Measurements from ENCODE around the gene DMRTC2. TPM values are rescaled to one million over a fixed set of nuclear protein-coding genes. Genes with fewer than 3 reads are reported as not detected.
A peak's percentile ranks its signal among the peaks of the same experiment; 100 is the strongest.

DMRTC2 gene
- polyA plus RNA-seq, 3 donors: not detected

- DNase-seq (ENCODE audit: low read depth in 3 of 3, low spot score in 2 of 3): no peak
Measured at GRCh38 chr19:41845051-41845590, 279 bp downstream of the DMRTC2 start.

DNA sequence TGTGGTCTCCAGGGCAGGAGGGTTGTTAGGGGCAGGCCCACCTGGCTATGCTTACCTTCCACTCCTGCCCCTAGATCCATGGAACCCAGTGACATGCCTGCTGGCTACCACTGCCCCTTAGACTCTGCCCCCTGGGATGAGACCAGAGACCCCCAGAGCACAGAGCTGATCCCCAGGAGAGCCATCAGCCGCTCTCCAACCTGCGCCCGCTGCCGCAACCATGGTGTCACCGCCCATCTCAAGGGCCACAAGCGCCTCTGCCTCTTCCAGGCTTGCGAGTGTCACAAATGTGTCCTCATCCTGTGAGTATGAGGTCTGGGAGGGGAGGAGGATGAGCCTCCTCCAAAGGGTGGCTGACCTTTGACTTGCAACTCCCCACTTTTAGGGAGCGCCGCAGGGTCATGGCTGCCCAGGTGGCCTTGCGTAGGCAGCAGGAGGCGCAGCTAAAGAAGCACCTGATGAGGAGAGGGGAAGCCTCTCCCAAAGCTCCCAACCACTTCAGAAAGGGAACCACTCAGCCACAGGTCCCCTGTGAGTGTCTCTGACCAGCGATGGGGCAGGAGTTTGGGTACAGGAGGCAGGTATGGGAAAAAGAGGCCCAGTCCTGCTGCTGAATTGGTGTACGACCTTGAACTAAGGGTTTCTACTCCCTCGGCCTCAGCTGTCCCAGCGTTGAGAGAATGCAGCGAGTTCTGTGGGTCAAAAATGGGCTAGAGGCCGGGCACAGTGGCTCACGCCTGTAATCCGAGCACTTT is 2.7 kb downstream of the DMRTC2 start:
- no peak for DNase-seq (ENCODE audit: low read depth in 3 of 3, low spot score in 2 of 3)

DNA sequence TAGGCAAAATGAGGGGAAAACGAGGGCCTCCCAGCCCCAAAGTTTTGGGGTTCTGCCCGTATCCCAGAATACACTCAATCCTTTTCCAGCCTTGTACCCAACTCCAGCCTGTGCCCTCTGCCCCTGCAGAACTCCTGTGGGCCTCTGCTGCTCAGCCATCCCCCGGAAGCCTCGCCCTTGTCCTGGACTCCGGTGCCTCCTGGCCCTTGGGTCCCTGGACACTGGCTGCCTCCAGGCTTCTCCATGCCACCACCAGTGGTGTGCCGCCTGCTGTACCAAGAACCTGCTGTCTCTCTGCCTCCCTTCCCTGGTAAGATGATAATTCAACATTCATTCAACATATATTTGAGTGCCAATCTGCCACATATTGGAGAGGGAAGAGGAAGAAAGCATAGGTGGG is 3.8 kb downstream of the DMRTC2 start:
- DNase-seq (ENCODE audit: low read depth in 3 of 3, low spot score in 2 of 3): no peak

DNA sequence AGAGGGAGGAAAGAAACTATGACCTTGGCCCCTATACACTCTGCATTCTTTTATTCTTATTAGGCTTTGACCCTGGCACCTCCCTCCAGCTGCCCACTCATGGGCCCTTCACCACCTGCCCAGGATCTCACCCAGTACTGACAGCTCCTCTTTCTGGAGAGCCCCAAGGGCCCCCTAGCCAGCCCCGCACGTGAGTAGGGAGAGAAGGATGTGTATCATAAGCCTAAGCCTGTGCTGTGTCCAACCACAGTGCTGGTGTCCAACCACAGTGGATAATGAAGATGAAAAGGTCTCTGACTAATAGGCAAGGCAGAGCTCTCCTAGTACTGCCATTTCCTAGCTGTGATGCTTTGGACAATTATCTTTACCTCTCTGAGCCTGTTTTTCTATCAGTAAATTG is 4.2 kb downstream of the DMRTC2 start:
- no peak for DNase-seq (ENCODE audit: low read depth in 3 of 3, low spot score in 2 of 3)

DNA sequence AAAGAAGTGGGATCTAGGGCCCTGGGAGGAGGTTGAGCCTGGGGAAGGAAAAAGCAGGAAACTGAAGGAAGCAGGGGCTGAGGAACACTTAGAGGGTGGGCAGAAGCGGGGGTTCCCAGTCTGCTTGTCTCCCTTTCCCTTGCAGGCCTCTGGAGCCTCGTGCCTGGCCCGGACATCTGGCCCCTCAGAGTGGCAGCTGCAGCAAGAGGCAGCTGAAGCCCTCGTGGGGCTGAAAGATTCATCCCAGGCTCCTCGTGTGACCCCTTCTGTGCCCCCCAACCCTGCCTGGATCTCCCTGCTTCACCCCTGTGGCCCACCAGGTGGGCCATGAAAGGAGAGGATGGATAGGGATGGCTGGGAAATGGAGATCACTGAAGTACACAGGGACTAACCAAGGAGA is 5.5 kb downstream of the DMRTC2 start:
- DNase-seq (ENCODE audit: low read depth in 3 of 3, low spot score in 2 of 3): no peak

DNA sequence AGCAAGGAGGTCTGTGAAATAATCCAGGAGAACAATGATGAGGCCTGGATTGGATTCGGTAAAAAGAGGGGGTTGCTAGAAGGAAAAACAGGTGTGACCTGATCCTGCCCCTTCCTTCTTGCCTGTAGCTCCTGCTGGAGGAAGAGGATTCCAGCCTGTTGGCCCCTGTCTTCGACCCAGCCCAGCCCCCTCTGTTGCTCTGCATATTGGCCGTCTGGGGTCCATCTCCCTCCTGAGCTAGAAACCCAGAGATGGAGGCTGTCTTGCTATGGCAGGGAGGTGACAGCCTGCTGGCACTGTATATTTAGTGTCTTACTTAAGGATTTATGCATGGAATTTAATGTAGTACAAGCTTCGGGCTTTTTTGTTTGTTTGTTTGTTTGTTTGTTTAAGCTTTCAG is 6.6 kb downstream of the DMRTC2 start:
- DNase-seq (ENCODE audit: low read depth in 3 of 3, low spot score in 2 of 3): no peak

GRCh38 chr19:41853344-41853743 is 8.5 kb downstream of the DMRTC2 start:
- no peak for DNase-seq (ENCODE audit: low read depth in 3 of 3, low spot score in 2 of 3)

GRCh38 chr19:41853768-41854167 is 8.9 kb downstream of the DMRTC2 start:
- no peak for DNase-seq (ENCODE audit: low read depth in 3 of 3, low spot score in 2 of 3)

DNA sequence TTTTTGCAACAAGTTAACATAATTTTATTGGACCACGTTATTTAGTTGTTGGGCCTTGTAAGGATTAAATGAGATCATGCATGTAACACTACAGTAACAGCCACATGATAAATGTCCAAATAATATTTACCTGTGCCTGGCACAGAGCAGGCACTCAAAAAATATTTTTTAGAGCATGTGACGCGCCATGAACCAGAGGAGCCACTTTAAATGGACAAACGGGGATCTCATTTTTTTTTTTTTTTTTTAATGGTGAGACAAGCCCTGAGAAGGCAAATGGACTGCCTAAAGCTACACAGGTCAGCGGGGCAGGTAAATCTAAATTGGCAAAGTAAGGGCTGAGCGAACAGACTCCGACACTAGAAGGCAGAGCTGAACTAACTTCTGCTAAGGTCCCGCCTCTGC is 14.4 kb downstream of the DMRTC2 start:
- no peak for DNase-seq (ENCODE audit: low read depth in 3 of 3, low spot score in 2 of 3)

- peak; percentile 98 to 99 (median 99) for DNase-seq (ENCODE audit: low read depth in 3 of 3, low spot score in 2 of 3)
Measured at GRCh38 chr19:41859618-41860418, 15.0 kb downstream of the DMRTC2 start, which contains the start of gene RPS19. Gene RPS19 (plus strand): TSS chr19:41860255. CDS start chr19:41860775, 520 bp downstream.

- DNase-seq (ENCODE audit: low read depth in 3 of 3, low spot score in 2 of 3): no peak
Measured at GRCh38 chr19:41860419-41861115, 15.7 kb downstream of the DMRTC2 start.

DNA sequence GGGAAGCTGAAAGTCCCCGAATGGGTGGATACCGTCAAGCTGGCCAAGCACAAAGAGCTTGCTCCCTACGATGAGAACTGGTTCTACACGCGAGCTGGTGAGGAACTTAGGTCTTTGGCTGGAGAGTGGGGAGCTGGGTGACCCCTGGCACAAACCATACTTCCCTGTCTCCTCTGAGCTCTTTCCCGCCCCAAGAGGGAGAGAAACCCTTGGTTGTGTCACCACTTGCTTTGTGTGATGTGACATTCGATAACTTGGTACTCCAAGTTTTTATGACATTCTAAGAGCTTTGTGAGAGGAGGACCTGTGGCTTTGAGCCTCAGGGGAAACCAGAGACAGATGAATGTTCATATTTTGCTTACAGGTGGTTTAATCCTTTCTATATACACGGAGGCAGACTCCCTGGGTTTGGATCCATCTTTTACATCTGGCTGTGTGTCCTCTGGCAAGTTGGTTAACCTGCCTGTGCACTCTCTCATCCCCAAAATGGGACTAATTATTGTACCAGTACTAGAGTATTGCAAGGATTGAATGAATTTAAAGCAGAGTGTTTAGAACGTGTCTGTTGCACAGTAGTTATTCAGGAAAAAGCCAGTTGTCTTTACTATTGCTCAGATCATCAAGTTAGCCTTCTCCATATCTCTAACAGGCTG is 16.4 kb downstream of the DMRTC2 start:
- no peak for DNase-seq (ENCODE audit: low read depth in 3 of 3, low spot score in 2 of 3)

GRCh38 chr19:41861846-41862245 is 17.0 kb downstream of the DMRTC2 start:
- DNase-seq (ENCODE audit: low read depth in 3 of 3, low spot score in 2 of 3): no peak

DNA sequence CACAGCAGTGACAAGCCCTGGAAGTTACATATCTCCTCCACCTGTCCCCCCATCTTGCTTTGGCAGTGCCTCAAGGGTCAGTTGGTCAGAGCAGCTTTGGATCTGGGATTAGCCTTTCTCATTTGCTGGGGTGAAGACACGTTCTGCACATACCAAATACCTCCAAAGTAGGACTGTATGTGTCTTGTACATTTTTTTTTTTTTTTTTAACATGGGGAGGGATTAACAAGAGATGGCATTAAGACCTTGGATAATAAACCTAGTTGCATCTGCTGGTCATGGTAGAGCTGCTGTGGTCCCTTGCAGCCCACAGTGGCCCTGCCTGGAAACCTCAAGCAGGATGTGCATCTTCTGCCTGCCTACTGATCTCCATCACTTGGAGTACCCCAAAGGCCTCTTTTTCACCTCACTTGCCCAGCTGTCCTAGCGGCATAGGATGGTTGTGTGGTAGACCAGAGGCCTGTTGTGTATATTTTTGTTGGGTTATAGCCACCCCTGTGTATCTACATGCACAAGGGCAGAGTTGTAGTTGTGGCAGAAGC is 17.7 kb downstream of the DMRTC2 start:
- DNase-seq (ENCODE audit: low read depth in 3 of 3, low spot score in 2 of 3): no peak

- no peak for DNase-seq (ENCODE audit: low read depth in 3 of 3, low spot score in 2 of 3)
Measured at GRCh38 chr19:41863209-41863931, 18.5 kb downstream of the DMRTC2 start.

GRCh38 chr19:41864374-41864773 is 19.5 kb downstream of the DMRTC2 start:
- no peak for DNase-seq (ENCODE audit: low read depth in 3 of 3, low spot score in 2 of 3)

- no peak for DNase-seq (ENCODE audit: low read depth in 3 of 3, low spot score in 2 of 3)
Measured at GRCh38 chr19:41866284-41866683, 21.4 kb downstream of the DMRTC2 start.

GRCh38 chr19:41868120-41868988 is 23.5 kb downstream of the DMRTC2 start:
- DNase-seq (ENCODE audit: low read depth in 3 of 3, low spot score in 2 of 3): no peak

DNA sequence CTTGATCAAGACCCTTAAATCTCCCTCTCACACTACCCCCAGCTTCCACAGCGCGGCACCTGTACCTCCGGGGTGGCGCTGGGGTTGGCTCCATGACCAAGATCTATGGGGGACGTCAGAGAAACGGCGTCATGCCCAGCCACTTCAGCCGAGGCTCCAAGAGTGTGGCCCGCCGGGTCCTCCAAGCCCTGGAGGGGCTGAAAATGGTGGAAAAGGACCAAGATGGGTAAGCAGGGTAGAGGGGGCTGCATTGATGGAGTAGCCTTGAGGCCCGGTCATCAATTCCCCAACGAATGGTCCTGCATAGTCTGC is 24.1 kb downstream of the DMRTC2 start:
- no peak for DNase-seq (ENCODE audit: low read depth in 3 of 3, low spot score in 2 of 3)
